ENCODE measurements around the gene THEM4.

THEM4 gene

DNA sequence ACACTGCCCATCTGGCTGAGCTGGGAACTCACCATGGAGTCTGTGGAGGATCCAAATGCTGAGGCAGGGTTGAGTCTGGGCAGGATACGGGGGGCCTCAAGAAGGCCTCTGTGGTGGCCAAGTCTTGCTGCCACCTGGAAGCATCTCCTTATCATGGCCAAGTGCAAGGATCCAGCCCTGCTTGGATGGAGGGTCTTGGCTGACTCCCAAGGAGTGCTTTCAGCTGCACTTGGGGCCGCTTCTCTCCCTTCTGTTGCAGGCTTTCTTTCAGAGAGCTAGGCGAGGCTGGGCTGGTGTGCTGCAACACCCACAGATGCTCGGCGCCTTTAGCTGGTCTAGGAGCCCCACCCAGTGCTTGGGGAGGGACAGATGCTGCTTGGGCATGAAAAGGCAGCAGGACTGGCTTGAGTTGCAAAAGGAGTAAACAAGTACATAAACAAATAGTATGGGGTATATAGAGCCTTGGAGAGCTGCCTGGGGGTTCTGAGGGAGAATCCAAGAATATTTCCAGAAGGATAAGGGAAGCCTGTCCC is 55.8 kb downstream of the THEM4 start, which contains the start of gene THEM5:
Gene THEM5, minus strand, starts transcription at position 302 of the 533 bp plus-strand sequence. Its CDS starts 147 bp downstream, at position 155.
- no peak within 1 kb of the TSS for H3K27ac Mint-ChIP-seq
- DNase-seq (ENCODE audit: low spot score): no peak
- H3K9me3 Mint-ChIP-seq: no peaks in the 10 kb centered on the region
- H3K4me1 Mint-ChIP-seq (ENCODE audit: low read depth): peaks cover 9% of the 10 kb centered on the region
- H3K27me3 Mint-ChIP-seq (ENCODE audit: low read depth): no peaks in the 10 kb centered on the region
- no peaks in the 10 kb centered on the region for H3K36me3 Mint-ChIP-seq (ENCODE audit: low read depth)
- no peak within 1 kb of the TSS for H3K4me3 Mint-ChIP-seq

DNA sequence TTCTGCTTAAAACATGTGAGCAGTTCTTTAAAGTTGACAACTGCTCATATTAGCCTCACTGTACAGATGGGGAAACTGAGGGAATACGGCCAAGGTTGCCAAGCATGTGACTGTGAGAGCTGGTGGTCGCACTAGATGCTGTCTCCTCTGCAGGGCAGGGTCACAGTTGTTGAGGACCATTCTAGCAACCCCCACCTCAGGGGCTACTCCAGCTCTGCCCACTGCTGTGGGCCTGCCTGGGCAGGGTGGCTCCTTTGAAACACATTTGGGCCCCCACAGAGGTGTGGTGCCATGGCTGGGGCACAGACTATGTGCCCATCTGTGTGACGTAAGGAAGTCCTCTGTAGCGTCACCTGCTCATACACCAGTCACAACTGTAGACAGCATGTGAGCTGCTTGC is 56.6 kb downstream of the THEM4 start:
- DNase-seq (ENCODE audit: low spot score): no peak
- H3K27ac Mint-ChIP-seq: no peak overlapping the region
- no peaks in the 10 kb centered on the region for H3K9me3 Mint-ChIP-seq
- no peaks in the 10 kb centered on the region for H3K36me3 Mint-ChIP-seq (ENCODE audit: low read depth)
- no peaks in the 10 kb centered on the region for H3K27me3 Mint-ChIP-seq (ENCODE audit: low read depth)
- no peak overlapping the region for H3K4me3 Mint-ChIP-seq
- H3K4me1 Mint-ChIP-seq (ENCODE audit: low read depth): peaks cover 12% of the 10 kb centered on the region

DNA sequence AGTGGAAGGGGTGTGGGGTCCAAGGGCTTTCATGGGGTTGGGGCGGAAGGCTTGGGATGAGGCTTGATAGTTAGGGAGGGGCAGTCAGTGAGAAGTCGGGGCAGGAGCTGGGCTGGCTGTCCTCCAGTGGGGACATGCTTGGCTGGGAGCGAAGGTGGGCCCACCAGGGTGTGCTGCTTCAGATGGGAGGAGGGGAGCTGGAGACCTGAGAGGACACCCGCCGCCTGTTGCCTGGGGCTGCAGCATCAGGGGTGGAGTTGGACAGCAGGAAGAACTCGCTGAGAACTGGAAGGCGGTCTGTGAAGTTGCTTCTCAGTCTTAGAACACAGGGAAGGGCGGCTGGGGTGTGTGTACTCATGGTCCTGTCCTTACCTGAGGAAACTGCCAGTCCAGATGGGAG is 57.4 kb downstream of the THEM4 start:
- Mint-ChIP-seq H3K27me3 (ENCODE audit: low read depth) (no peaks in the 10 kb centered on the region), H3K9me3 (no peaks in the 10 kb centered on the region), H3K4me3 (no peak overlapping the region), H3K4me1 (ENCODE audit: low read depth) (peaks cover 12% of the 10 kb centered on the region), H3K27ac (peak overlapping the region; percentile 1), H3K36me3 (ENCODE audit: low read depth) (no peaks in the 10 kb centered on the region)
- no peak for DNase-seq (ENCODE audit: low spot score)

DNA sequence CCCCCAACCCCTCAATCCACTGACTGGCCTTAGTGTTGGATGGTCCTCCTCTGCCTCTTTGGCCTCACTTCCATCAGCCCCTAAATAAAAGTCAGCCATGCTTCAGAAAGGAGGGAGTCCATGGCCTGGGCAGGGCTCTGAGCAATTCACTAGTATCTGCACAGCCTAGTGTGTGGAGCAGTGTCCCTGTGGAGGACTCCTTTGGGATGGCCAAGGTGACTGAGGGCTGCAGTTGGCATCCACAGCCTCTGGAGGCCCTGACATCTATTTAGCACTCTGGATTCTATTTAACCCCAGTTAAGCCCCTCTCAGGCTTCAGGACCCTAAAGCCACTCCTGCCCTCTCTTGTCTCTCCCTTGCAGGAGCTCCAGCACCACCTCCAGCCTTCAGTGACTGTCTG is 59.4 kb downstream of the THEM4 start:
- Mint-ChIP-seq H3K36me3 (ENCODE audit: low read depth) (no peaks in the 10 kb centered on the region), H3K9me3 (no peaks in the 10 kb centered on the region), H3K27me3 (ENCODE audit: low read depth) (no peaks in the 10 kb centered on the region), H3K4me3 (no peak overlapping the region), H3K4me1 (ENCODE audit: low read depth) (peaks cover 24% of the 10 kb centered on the region), H3K27ac (no peak overlapping the region)
- DNase-seq (ENCODE audit: low spot score): no peak

DNA sequence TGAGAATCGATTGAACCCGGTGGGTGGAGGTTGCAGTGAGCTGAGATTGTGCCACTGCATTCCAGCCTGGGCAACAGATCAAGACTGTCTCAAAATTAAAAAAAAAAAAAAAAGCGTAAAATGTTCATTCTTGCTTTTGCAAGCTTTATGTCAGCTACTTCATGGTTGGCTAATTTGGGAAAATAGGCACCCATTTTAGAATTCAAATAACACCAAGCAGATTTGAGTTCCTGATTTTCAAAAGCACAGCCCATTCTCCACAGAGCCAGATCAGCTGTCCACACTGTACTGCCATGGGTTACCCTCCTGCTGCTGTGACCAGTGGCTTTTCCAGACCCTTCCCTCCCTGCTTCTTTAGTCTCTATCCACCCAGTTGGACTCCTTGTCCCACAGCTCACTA is 60.2 kb downstream of the THEM4 start:
- Mint-ChIP-seq H3K27ac (no peak overlapping the region), H3K27me3 (ENCODE audit: low read depth) (no peaks in the 10 kb centered on the region), H3K4me3 (no peak overlapping the region), H3K9me3 (no peaks in the 10 kb centered on the region), H3K4me1 (ENCODE audit: low read depth) (peaks cover 26% of the 10 kb centered on the region), H3K36me3 (ENCODE audit: low read depth) (no peaks in the 10 kb centered on the region)
- no peak for DNase-seq (ENCODE audit: low spot score)

DNA sequence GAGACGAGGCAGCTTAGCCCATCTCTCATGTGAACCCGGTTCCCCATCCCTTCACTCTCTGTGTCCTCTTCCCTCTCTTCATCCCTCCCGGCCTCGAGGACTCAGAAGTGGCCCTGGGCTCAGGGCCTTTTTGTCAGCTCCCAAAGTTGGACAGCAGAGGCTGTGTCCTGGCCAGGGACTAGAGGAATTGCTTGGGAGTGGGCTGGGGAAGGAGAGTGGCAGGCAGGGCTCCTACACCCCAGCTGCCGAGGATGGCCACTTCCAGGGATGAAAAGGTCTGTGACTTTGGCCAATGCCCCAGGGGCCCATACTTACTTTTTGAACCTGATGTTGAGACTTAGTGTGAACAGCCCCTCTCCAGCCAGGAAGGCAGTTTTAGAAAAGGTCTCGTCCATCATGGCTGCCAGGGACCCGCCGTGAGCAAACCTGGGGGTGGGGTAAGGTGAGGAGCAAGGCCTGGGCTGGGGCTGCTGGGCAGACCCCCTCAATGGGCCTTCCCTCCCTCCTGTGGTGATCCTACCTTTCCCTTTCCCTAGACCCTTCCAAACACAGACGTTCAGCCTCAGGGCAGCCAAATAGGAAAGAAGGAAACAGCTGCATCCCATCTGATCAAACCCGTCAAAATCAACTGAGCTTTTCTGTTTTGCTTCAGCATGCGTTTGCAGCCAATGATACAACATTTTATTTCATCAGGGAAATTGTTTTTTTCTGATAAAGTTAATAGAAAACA is 61.3 kb downstream of the THEM4 start:
- no peak for DNase-seq (ENCODE audit: low spot score)
- H3K27me3 Mint-ChIP-seq (ENCODE audit: low read depth): no peaks in the 10 kb centered on the region
- H3K27ac Mint-ChIP-seq: no peak overlapping the region
- H3K9me3 Mint-ChIP-seq: no peaks in the 10 kb centered on the region
- H3K4me1 Mint-ChIP-seq (ENCODE audit: low read depth): peaks cover 26% of the 10 kb centered on the region
- no peaks in the 10 kb centered on the region for H3K36me3 Mint-ChIP-seq (ENCODE audit: low read depth)
- no peak overlapping the region for H3K4me3 Mint-ChIP-seq

DNA sequence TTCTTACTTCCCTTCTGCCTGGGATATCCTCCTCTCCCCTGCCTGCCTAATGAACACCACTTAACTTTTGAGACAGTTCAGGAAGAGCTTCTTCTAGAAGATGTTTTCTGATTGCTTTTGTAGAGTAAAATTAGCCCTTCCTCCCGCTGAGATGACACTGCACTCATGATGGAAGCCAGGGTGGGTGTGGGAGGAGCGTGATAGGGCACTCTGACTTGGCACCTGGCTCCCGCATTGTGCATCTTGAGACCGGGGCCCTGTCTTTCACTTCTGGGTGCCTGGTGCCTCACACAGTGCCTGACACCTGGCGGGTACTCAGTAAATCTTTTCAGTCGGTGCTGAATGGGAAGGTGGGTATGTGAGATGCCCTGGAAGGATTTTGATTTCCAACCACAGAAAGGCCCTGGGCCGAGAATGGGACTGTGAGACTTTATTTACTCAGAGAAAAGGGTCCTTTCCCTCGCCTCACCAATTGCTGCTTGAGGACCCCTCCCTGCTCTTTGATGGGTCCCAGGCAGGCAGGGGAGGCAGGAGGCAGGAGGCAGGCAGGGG is 62.5 kb downstream of the THEM4 start:
- H3K4me1 Mint-ChIP-seq (ENCODE audit: low read depth): peaks cover 26% of the 10 kb centered on the region
- H3K36me3 Mint-ChIP-seq (ENCODE audit: low read depth): no peaks in the 10 kb centered on the region
- no peak for DNase-seq (ENCODE audit: low spot score)
- peak overlapping the region; percentile 7 for H3K27ac Mint-ChIP-seq
- no peaks in the 10 kb centered on the region for H3K27me3 Mint-ChIP-seq (ENCODE audit: low read depth)
- no peaks in the 10 kb centered on the region for H3K9me3 Mint-ChIP-seq
- H3K4me3 Mint-ChIP-seq: no peak overlapping the region

DNA sequence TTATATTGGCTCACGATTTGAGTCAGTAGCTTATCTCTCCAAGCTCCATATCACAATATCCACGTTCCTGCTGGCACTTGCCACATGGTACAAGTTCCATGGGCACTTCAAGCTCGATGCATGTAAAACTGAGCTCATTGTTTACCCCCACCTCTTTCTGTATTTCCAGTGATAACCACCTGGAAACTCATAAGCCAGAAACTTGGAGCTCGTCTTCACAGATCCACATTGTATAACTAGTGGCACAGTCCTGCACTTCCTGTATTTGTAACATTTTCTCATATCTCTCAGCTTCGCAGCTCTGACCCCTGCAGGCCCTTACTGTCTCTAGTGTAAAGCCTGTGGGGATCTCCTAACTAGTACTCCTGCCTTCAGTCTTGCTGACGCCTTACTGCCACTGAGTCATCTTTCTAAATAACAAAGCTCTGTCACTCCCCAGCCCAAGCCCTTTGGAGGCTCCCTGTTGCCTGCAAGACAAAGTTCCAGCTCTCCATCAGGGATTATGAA is 63.2 kb downstream of the THEM4 start:
- H3K4me3 Mint-ChIP-seq: no peak overlapping the region
- H3K9me3 Mint-ChIP-seq: no peaks in the 10 kb centered on the region
- peak overlapping the region; percentile 7 for H3K27ac Mint-ChIP-seq
- H3K4me1 Mint-ChIP-seq (ENCODE audit: low read depth): peaks cover 26% of the 10 kb centered on the region
- H3K36me3 Mint-ChIP-seq (ENCODE audit: low read depth): no peaks in the 10 kb centered on the region
- H3K27me3 Mint-ChIP-seq (ENCODE audit: low read depth): no peaks in the 10 kb centered on the region
- DNase-seq (ENCODE audit: low spot score): no peak

DNA sequence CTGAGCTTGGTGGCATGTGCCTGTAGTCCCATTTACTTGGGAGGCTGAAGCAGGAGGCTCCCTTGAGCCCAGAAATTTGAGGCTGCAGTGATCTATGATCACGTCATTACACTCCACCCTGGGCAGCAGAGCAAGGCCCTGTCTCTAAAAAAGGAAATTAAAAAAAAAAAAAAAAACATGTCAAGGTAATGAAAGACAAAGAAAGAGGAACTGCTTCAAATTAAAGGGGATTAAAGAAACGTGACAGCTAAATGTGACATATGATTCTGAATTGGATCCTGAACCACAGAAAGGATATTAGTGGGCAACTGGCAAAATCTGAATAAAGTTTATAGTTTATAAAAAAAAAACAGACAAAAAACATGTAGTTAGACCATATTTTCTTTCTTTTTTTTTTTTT is 65.9 kb downstream of the THEM4 start:
- no peak for DNase-seq (ENCODE audit: low spot score)
- H3K27ac Mint-ChIP-seq: no peak overlapping the region
- H3K4me3 Mint-ChIP-seq: no peak overlapping the region
- no peaks in the 10 kb centered on the region for H3K36me3 Mint-ChIP-seq (ENCODE audit: low read depth)
- H3K4me1 Mint-ChIP-seq (ENCODE audit: low read depth): peaks cover 38% of the 10 kb centered on the region
- no peaks in the 10 kb centered on the region for H3K9me3 Mint-ChIP-seq
- no peaks in the 10 kb centered on the region for H3K27me3 Mint-ChIP-seq (ENCODE audit: low read depth)

DNA sequence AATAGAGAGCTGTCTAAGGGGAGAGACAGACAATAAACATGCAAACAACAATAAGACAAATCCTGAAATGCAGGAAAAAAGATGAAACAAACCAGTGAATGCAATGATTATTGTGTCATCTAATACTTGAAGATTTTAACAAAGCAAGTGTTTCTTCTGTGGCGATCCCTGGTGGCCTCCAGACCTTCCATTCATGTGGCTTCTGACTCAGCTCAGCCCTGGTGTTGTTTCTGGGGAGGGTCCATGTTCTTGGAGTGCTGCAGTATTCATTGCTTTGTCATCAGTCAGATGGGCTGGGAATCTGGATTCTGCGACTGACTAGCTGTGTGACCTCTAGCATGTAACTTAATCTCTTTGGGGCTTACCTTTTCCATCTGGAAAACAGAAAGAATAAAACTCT is 68.2 kb downstream of the THEM4 start:
- H3K9me3 Mint-ChIP-seq: no peaks in the 10 kb centered on the region
- H3K4me1 Mint-ChIP-seq (ENCODE audit: low read depth): peaks cover 45% of the 10 kb centered on the region
- no peak for DNase-seq (ENCODE audit: low spot score)
- peaks cover 3% of the 10 kb centered on the region for H3K27me3 Mint-ChIP-seq (ENCODE audit: low read depth)
- H3K36me3 Mint-ChIP-seq (ENCODE audit: low read depth): no peaks in the 10 kb centered on the region
- H3K27ac Mint-ChIP-seq: no peak overlapping the region
- H3K4me3 Mint-ChIP-seq: no peak overlapping the region

DNA sequence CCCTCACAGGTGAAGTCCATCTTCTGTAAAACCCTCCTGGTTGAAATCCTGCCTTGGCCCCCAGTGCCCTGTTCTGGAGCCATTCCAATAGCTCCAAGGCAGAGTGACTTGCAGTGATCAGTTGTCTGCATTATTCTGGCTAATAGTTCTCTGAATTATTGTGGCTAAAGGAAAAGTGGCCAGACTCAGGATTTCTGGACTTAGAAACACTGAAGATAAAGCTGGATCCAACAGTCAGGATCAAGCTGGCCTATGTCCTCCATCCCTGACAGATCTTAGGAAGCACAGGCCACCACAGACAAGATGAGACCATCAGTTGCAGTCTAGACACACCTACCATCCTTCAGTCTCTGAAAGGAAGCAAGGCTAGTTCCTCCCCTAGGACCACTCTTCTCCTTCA is 68.9 kb downstream of the THEM4 start:
- Mint-ChIP-seq H3K36me3 (ENCODE audit: low read depth) (no peaks in the 10 kb centered on the region), H3K27me3 (ENCODE audit: low read depth) (peaks cover 3% of the 10 kb centered on the region), H3K4me3 (peak overlapping the region; percentile 79), H3K4me1 (ENCODE audit: low read depth) (peaks cover 44% of the 10 kb centered on the region), H3K27ac (peak overlapping the region; percentile 10), H3K9me3 (no peaks in the 10 kb centered on the region)
- no peak for DNase-seq (ENCODE audit: low spot score)

DNA sequence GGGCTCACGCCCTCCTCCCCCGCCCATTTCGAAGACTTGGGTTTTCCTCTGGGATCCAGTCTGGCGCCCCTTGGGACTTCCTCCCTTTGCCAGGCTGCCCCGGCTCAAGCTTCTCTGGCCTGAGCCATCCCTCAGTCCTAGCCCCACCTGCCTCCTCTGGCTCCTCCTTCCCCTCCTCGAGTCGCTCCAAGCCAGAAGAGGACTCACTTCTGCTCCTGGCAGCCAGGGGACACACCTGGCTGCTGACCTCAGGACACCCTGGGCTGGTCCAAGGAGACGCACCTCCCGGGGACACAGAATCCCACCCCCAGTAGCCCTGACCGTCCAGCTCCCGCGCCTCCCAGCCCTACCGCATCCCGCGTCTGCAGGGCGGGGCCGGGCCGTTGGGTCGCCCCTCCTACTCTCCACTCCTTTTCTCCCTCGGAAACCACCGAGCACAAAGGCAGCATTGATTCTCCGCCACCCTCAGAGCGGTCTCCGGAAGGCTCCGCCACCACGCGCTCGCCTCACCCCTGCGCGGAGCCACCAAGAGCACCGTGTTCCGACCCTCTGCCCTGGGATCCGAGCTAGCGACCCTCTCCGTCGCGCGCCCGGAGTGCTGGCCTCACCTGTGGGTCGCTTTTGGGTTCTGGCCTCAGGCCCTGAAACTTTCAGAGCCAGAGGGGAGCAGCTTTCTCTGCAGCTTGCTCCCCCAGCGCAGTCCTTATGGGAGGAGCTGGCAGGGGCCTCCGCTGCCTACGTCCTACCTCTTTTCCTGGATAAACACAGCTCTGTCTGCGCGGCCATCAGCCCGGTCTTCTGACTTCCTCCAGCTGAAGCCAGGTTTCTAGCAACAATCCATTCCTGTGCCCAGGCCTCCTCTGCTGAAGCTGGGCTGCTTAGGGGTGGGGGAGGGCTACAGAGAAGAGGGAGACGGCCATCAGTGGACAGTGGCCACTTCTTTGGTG is 69.6 kb downstream of the THEM4 start, which contains the start of gene C2CD4D:
Gene C2CD4D, minus strand, starts transcription at position 364 of the 947 bp plus-strand sequence. CDS start 831 bp downstream, outside the sequence.
- DNase-seq (ENCODE audit: low spot score): peak; percentile 71
- Mint-ChIP-seq H3K27ac (peak within 1 kb of the TSS; percentile 75), H3K9me3 (no peaks in the 10 kb centered on the region), H3K4me1 (ENCODE audit: low read depth) (peaks cover 41% of the 10 kb centered on the region), H3K27me3 (ENCODE audit: low read depth) (peaks cover 3% of the 10 kb centered on the region), H3K36me3 (ENCODE audit: low read depth) (no peaks in the 10 kb centered on the region), H3K4me3 (peak within 1 kb of the TSS; percentile 79)

DNA sequence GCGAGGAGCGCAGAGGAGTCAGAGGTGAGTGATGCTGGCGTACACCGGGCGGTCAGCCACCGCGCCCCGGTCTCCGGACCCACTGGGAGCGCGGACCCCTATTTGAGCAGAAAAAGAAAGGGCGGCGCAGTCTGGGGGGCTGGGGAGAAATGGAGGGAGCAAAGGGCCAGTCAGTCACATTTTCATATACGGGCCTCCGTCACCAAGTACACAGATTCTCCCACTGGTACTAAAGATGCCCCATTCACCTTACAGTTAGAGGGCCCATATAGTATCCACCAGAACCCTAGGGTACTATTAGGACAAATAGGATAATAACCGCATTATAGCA is 70.3 kb downstream of the THEM4 start:
- Mint-ChIP-seq H3K27me3 (ENCODE audit: low read depth) (peaks cover 3% of the 10 kb centered on the region), H3K36me3 (ENCODE audit: low read depth) (no peaks in the 10 kb centered on the region), H3K4me3 (peak overlapping the region; percentile 79), H3K9me3 (no peaks in the 10 kb centered on the region), H3K4me1 (ENCODE audit: low read depth) (peaks cover 44% of the 10 kb centered on the region), H3K27ac (peak overlapping the region; percentile 75)
- DNase-seq (ENCODE audit: low spot score): no peak

Data from T-helper 2 cell treated with Interferon-gamma antibody and Interleukin-4, amounts not matched to agents 5 μg/mL and 100 μg/mL, for 36 hours (primary cell).